Peyer's patch (tissue), 4 donors: ENCODE measurements around the gene PHF13. TPM values are rescaled to one million over a fixed set of nuclear protein-coding genes. Genes with fewer than 3 reads are reported as not detected.

Experiments used
- DNase-seq, 3 donors: peaks; one replicate each; pipeline ENCODE4 v3.0.0-alpha.2; 2017 to 2019
- H3K27ac ChIP-seq, 4 donors: fragments of 200-600 bp; sonication (generic); one replicate each; pipeline ENCODE4 v1.5.1; 2016 to 2019
- H3K27me3 ChIP-seq, 2 donors: fragments of 200-600 bp; sonication (generic); one replicate each; pipeline ENCODE4 v1.5.1; 2019
- H3K36me3 ChIP-seq, 3 donors: fragments of 200-600 bp; sonication (generic); one replicate each; pipeline ENCODE4 v1.5.1; 2016 to 2019
- H3K4me1 ChIP-seq, 4 donors: fragments of 200-600 bp; sonication (generic); one replicate each; pipeline ENCODE4 v1.5.1; 2016 to 2019
- H3K4me3 ChIP-seq, 4 donors: fragments of 200-600 bp; sonication (generic); 1 replicate in 3 of 4; 2 replicates in 1 of 4; pipeline ENCODE4 v1.5.1; 2016 to 2019; ENCODE audit warnings: mild to moderate bottlenecking in 1 of 4
- H3K9me3 ChIP-seq, 4 donors: fragments of 200-600 bp; sonication (generic); one replicate each; pipeline ENCODE4 v1.5.1; 2016 to 2019; ENCODE audit warnings: mild to moderate bottlenecking in 1 of 4
- CTCF ChIP-seq, 6 experiments: fragments of 450-650 bp in 4 of 6; fragments of 200-600 bp in 2 of 6; sonication (generic) in 1 of 6; IDR thresholded peaks; one replicate each; pipeline ENCODE4 v1.5.1; 2017 to 2019; ENCODE audit warnings: antibody characterized with exemption in 6 of 6, mild to moderate bottlenecking in 3 of 6, moderate library complexity in 1 of 6
- POLR2A ChIP-seq, 2 donors: fragments of 450-650 bp; IDR thresholded peaks; one replicate each; pipeline ENCODE4 v1.5.1; 2017; ENCODE audit warnings: antibody characterized with exemption in 2 of 2, mild to moderate bottlenecking in 2 of 2, moderate library complexity in 2 of 2
- total RNA-seq, 4 donors: library from RNA; depleted of rRNA; stranded (reverse); fragments of >200 nt; gene quantifications; one replicate each; pipeline ENCODE4 v1.1.0, GENCODE V29; 2016

The PHF13 gene
- total RNA-seq, 4 donors from 2014 or later = 3.3 to 7.4 (median 6.0) TPM

DNA sequence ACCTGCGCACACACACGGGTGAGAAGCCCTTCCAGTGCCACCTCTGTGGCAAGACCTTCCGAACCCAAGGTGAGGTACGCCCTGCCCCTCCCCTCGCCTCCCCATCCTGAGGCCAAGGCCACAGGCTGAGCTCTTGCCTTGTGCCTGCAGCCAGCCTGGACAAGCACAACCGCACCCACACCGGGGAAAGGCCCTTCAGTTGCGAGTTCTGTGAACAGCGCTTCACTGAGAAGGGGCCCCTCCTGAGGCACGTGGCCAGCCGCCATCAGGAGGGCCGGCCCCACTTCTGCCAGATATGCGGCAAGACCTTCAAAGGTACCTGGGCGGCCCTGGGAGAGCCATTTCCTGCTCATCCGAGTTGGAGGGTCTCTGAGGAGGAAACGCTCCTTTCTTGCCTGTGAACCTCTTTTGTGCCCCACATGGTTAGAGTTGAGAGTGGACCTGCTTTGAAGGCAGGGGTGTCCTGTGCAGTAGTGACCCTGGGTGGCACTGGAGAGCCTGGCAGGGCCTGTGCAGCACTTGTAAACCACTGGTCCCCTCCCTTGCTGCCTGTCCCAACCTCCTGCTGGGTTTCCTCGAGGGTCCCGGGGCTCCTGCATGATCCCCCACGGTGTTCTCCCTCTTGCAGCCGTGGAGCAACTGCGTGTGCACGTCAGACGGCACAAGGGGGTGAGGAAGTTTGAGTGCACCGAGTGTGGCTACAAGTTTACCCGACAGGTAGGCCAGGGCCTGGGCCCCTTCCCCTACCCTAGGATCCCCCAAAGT, 25.2 kb upstream of the PHF13 start:
- DNase-seq = no peak

GRCh38 chr1:6588893-6589520, 24.5 kb upstream of the PHF13 start:
- no peak for DNase-seq
- no peak overlapping the region for H3K4me3 ChIP-seq
- peaks cover 0 to 58% (median 0%) of the 10 kb centered on the region in 3 donors for H3K36me3 ChIP-seq
- H3K9me3 ChIP-seq = no peaks in the 10 kb centered on the region
- H3K27me3 ChIP-seq = no peaks in the 10 kb centered on the region
- TF ChIP-seq CTCF (IDR thresholded peaks at IDR 0.05) (no peak), POLR2A (IDR thresholded peaks at IDR 0.05) (no peak)
- H3K4me1 ChIP-seq = no peaks in the 10 kb centered on the region
- no peak overlapping the region for H3K27ac ChIP-seq

More for the DNA sequence above, 25.2 kb upstream of the PHF13 start:
- peaks cover 0 to 51% (median 0%) of the 10 kb centered on the region in 3 donors for H3K36me3 ChIP-seq
- no peaks in the 10 kb centered on the region for H3K27me3 ChIP-seq
- TF ChIP-seq POLR2A (IDR thresholded peaks at IDR 0.05) (no peak), CTCF (IDR thresholded peaks at IDR 0.05) (no peak)
- H3K27ac ChIP-seq = no peak overlapping the region
- H3K9me3 ChIP-seq = no peaks in the 10 kb centered on the region
- H3K4me3 ChIP-seq = no peak overlapping the region
- no peaks in the 10 kb centered on the region for H3K4me1 ChIP-seq

GRCh38 chr1:6590046-6590445, 23.5 kb upstream of the PHF13 start:
- no peaks in the 10 kb centered on the region for H3K9me3 ChIP-seq
- DNase-seq = no peak
- peaks cover 0 to under 1% (median 0%) of the 10 kb centered on the region in 4 donors for H3K4me1 ChIP-seq
- no peak overlapping the region for H3K27ac ChIP-seq
- H3K36me3 ChIP-seq = peaks cover 0 to 69% (median 0%) of the 10 kb centered on the region in 3 donors
- no peak overlapping the region for H3K4me3 ChIP-seq
- H3K27me3 ChIP-seq = no peaks in the 10 kb centered on the region
- TF ChIP-seq CTCF (IDR thresholded peaks at IDR 0.05) (no peak), POLR2A (IDR thresholded peaks at IDR 0.05) (no peak)

- H3K4me1 ChIP-seq = peaks cover 0 to 12% (median 0%) of the 10 kb centered on the region in 4 donors
- no peak for DNase-seq
- H3K27me3 ChIP-seq = no peaks in the 10 kb centered on the region
- H3K36me3 ChIP-seq = peaks cover 0 to 80% (median 0%) of the 10 kb centered on the region in 3 donors
- H3K27ac ChIP-seq = no peak overlapping the region
- TF ChIP-seq POLR2A (IDR thresholded peaks at IDR 0.05) (no peak), CTCF (IDR thresholded peaks at IDR 0.05) (no peak)
- H3K9me3 ChIP-seq = no peaks in the 10 kb centered on the region
- H3K4me3 ChIP-seq = no peak overlapping the region
Measured at GRCh38 chr1:6591222-6591621, 22.3 kb upstream of the PHF13 start.

- Histone ChIP-seq H3K27ac (peak overlapping the region in 1 of 4 donors; percentile 17), H3K4me1 (peaks cover 0 to 16% (median 0%) of the 10 kb centered on the region in 4 donors), H3K27me3 (no peaks in the 10 kb centered on the region), H3K9me3 (no peaks in the 10 kb centered on the region), H3K36me3 (peaks cover 0 to 83% (median 0%) of the 10 kb centered on the region in 3 donors), H3K4me3 (no peak overlapping the region)
- no peak for DNase-seq
- no peak for TF ChIP-seq POLR2A (IDR thresholded peaks at IDR 0.05)
- TF ChIP-seq CTCF (IDR thresholded peaks at IDR 0.05) = no peak
Measured at GRCh38 chr1:6591644-6592043, 21.9 kb upstream of the PHF13 start.
